Heart left ventricle (tissue), 16 donors: ENCODE measurements around the gene NT5E. TPM values are rescaled to one million over a fixed set of nuclear protein-coding genes. Genes with fewer than 3 reads are reported as not detected.

ENCODE experiments used
- ATAC-seq, 4 donors: fragments of 200-7000 bp; cut with Tn5 transposase; one replicate each; pipeline ENCODE4 v1.9.1; 2020 to 2022; ENCODE audit warnings: moderate library complexity in 4 of 4, mild to moderate bottlenecking in 3 of 4, moderate number of reproducible peaks in 1 of 4
- DNase-seq, 5 donors: peaks; one replicate each; pipeline ENCODE4 v3.0.0-alpha.2; 2020
- H3K27ac ChIP-seq, 12 donors: fragments of 200-600 bp; sonication (generic) in 4 of 12; one replicate each; pipeline versions ENCODE4 v1.5.0 to v1.8.0; 2016 to 2022; ENCODE audit warnings: mild to moderate bottlenecking in 2 of 12
- H3K27me3 ChIP-seq, 9 donors: fragments of 200-600 bp; sonication (generic) in 2 of 9; one replicate each; pipeline versions ENCODE4 v1.5.1 to v1.8.0; 2016 to 2022; ENCODE audit warnings: mild to moderate bottlenecking in 3 of 9
- H3K36me3 ChIP-seq, 9 donors: fragments of 200-600 bp; sonication (generic) in 2 of 9; one replicate each; pipeline versions ENCODE4 v1.5.0 to v1.8.0; 2018 to 2022; ENCODE audit warnings: mild to moderate bottlenecking in 2 of 9
- H3K4me1 ChIP-seq, 12 donors: fragments of 200-600 bp; sonication (generic) in 4 of 12; one replicate each; pipeline versions ENCODE4 v1.5.0 to v1.8.0; 2016 to 2022; ENCODE audit warnings: mild to moderate bottlenecking in 3 of 12
- H3K4me3 ChIP-seq, 12 donors: fragments of 200-600 bp; sonication (generic) in 4 of 12; one replicate each; pipeline versions ENCODE4 v1.5.0 to v1.8.0; 2017 to 2022; ENCODE audit warnings: mild to moderate bottlenecking in 9 of 12, moderate library complexity in 4 of 12
- H3K9me3 ChIP-seq, 12 donors: fragments of 200-600 bp; sonication (generic) in 4 of 12; one replicate each; pipeline versions ENCODE4 v1.5.0 to v1.8.0; 2016 to 2022; ENCODE audit warnings: mild to moderate bottlenecking in 1 of 12
- CTCF ChIP-seq, 12 donors: fragments of 200-600 bp; sonication (generic) in 4 of 12; IDR thresholded peaks; one replicate each; pipeline versions ENCODE4 v1.5.0 to v1.8.0; 2018 to 2022; ENCODE audit warnings: antibody characterized with exemption in 12 of 12, mild to moderate bottlenecking in 5 of 12
- POLR2A ChIP-seq, 2 donors: fragments of 450-650 bp; IDR thresholded peaks; one replicate each; pipeline ENCODE4 v1.6.1; 2017; ENCODE audit warnings: antibody characterized with exemption in 2 of 2, mild to moderate bottlenecking in 2 of 2, moderate library complexity in 2 of 2
- WGBS, 4 donors: extraction: QIAGEN DNeasy Blood & Tissue Kit in 2 of 4; methylation state at CpG; one replicate each; pipeline versions ENCODE4 v1.1.5 to v1.1.7; 2013 to 2018; 5-methylcytosine and 5-hydroxymethylcytosine counted together
- intact Hi-C, 10 donors: fragments of 100-400 bp; cut with DNase I; formaldehyde crosslinking; loops; one replicate each; pipeline versions ENCODE4 v1.11.1 to v1.14.2; 2022
- polyA plus RNA-seq, 2 donors: library from polyadenylated mRNA; stranded (reverse); fragments of 200-250 nt; gene quantifications; one replicate each; pipeline ENCODE4 v1.2.3, GENCODE V29; 2013
- total RNA-seq, 9 donors: library from RNA; depleted of rRNA in 2 of 9; stranded (reverse); fragments of >200 nt in 2 of 9; fragmentation: NEBNext Ultra II Directional in 3 of 9; extraction: Animal tissue kit (Norgen Biotek cat#: 25700) in 3 of 9; gene quantifications; one replicate each; pipeline versions ENCODE4 v1.1.0 to v1.2.4, GENCODE V29; 2016 to 2023
- donor health status: ischemic (EF 13 %, LVEDD 7.1; RV severe dilation, severe dysfunction).
- donor health status: healthy with polysubstance abuse.
- donor health status: DM: no; HTN: yes; CAD: no.
- donor health status: DM: no; HTN: no; CAD: no.
- donor health status: ischemic (EF 25% LVEDD 6.9; RV normal size, moderate dysfunction).
- donor health status: ischemic (EF 25% LVEDD 5.7; RV mildly dilated, moderate dysfunction).
- donor health status: healthy.
- donor health status: DM: yes; HTN: yes; CAD: no.
- donor health status: ischemic (EF 35%, LVEDD 5.7; RV mildly dilated, moderate dysfunction).
- donor health status: nonischemic (EF 11% LVEDD 7.7; RV severe dilation, severe dysfunction).
- donor health status: DM: yes; HTN: yes; CAD: no.
- donor health status: PGD.
- donor health status: ischemic (EF 29% LVEDD 5.4; RV normal size, mild dysfunction).
- donor health status: nonischemic (EF 23%, LVEDD 6.1; RV moderate dilation, normal function).

Gene NT5E
- total and polyA plus RNA-seq, 11 donors = 0.88 to 11.0 (median 3.8) TPM

GRCh38 chr6:85476532-85476931 is 26.6 kb downstream of the NT5E start:
- ATAC-seq = no peak
- DNase-seq = no peak
- Histone ChIP-seq H3K27ac (no peak overlapping the region), H3K4me3 (no peak overlapping the region), H3K9me3 (peaks cover 0 to 14% (median 2%) of the 10 kb centered on the region in 12 donors), H3K27me3 (no peaks in the 10 kb centered on the region), H3K36me3 (peaks cover 0 to 10% (median 0%) of the 10 kb centered on the region in 9 donors), H3K4me1 (no peaks in the 10 kb centered on the region)
- 88 to 93% (median 92%) methylated on average over 4 of the region's 4 CpGs for WGBS, 4 donors
- intact Hi-C loops = no loop called here
- no peak for TF ChIP-seq CTCF (IDR thresholded peaks at IDR 0.05)

GRCh38 chr6:85479208-85479607 is 29.3 kb downstream of the NT5E start:
- no peak overlapping the region for H3K4me3 ChIP-seq
- no peak for DNase-seq
- H3K36me3 ChIP-seq = peaks cover 0 to 4% (median 0%) of the 10 kb centered on the region in 9 donors
- no peaks in the 10 kb centered on the region for H3K27me3 ChIP-seq
- H3K9me3 ChIP-seq = peaks cover 0 to 14% (median 2%) of the 10 kb centered on the region in 12 donors
- no peak overlapping the region for H3K27ac ChIP-seq
- TF ChIP-seq POLR2A (IDR thresholded peaks at IDR 0.05) (no peak), CTCF (IDR thresholded peaks at IDR 0.05) (no peak)
- intact Hi-C loops = no loop called here
- H3K4me1 ChIP-seq = peaks cover 0 to 20% (median 2%) of the 10 kb centered on the region in 12 donors
- 91 to 96% (median 95%) methylated on average over 1 of the region's 1 CpG for WGBS, 4 donors
- ATAC-seq = no peak

GRCh38 chr6:85482206-85482904 is 32.5 kb downstream of the NT5E start:
- Histone ChIP-seq H3K27me3 (no peaks in the 10 kb centered on the region), H3K27ac (peak overlapping the region in 8 of 12 donors; percentile 0 to 60 (median 42)), H3K9me3 (no peaks in the 10 kb centered on the region), H3K4me1 (peaks cover 0 to 20% (median 2%) of the 10 kb centered on the region in 12 donors), H3K36me3 (peaks cover 0 to 15% (median 0%) of the 10 kb centered on the region in 9 donors), H3K4me3 (no peak overlapping the region)
- intact Hi-C loops = loop anchor here in 5 of 10 donors (2.0 kb wide), 2 partner anchors 32 to 128 kb away; partner anchors contain the start of gene NT5E (in 1 of the 5)
- ATAC-seq (peak; percentile 58 to 70 (median 60)), DNase-seq (no peak)
- 62 to 78% (median 69%) methylated on average over 8 of the region's 8 CpGs for WGBS, 4 donors
- TF ChIP-seq CTCF (IDR thresholded peaks at IDR 0.05) (no peak), POLR2A (IDR thresholded peaks at IDR 0.05) (no peak)

- WGBS, 4 donors = 20 to 24% (median 23%) methylated on average over 10 of the region's 10 CpGs
- peak overlapping the region in 1 of 12 donors; percentile 8 for H3K4me3 ChIP-seq
Measured at GRCh38 chr6:85482905-85483700, 33.2 kb downstream of the NT5E start.

More at GRCh38 chr6:85482905-85483700, 33.2 kb downstream of the NT5E start:
- peaks cover 0 to 16% (median 0%) of the 10 kb centered on the region in 9 donors for H3K36me3 ChIP-seq
- ATAC-seq = peak; percentile 70 to 94 (median 88)
- intact Hi-C loops = loop anchor here in 8 of 10 donors (1.0 to 2.0 kb wide), 3 partner anchors 32 to 128 kb away; partner anchors contain the start of gene NT5E (in 1 of the 8)
- H3K4me1 ChIP-seq = peaks cover 0 to 20% (median 2%) of the 10 kb centered on the region in 12 donors
- DNase-seq = peak; percentile 64 to 88 (median 69)
- H3K27me3 ChIP-seq = no peaks in the 10 kb centered on the region
- peak overlapping the region in 4 of 12 donors; percentile 0 to 49 (median 29) for H3K27ac ChIP-seq
- H3K9me3 ChIP-seq = no peaks in the 10 kb centered on the region
- peak; percentile 97 to 100 (median 100) for TF ChIP-seq CTCF (IDR thresholded peaks at IDR 0.05)
- TF ChIP-seq POLR2A (IDR thresholded peaks at IDR 0.05) = no peak
